GM21447 (cell line): ENCODE results near the gene ETV5.

Source experiments
- ATAC-seq: cut with Tn5 transposase; IDR thresholded peaks from one replicate; pipeline ENCODE4 v1.9.1; 2021; ENCODE audit not compliant: unreplicated experiment

Gene ETV5

GRCh38 chr3:186124592-186124991 is 15.7 kb upstream of the ETV5 start:
- ATAC-seq: no peak

DNA sequence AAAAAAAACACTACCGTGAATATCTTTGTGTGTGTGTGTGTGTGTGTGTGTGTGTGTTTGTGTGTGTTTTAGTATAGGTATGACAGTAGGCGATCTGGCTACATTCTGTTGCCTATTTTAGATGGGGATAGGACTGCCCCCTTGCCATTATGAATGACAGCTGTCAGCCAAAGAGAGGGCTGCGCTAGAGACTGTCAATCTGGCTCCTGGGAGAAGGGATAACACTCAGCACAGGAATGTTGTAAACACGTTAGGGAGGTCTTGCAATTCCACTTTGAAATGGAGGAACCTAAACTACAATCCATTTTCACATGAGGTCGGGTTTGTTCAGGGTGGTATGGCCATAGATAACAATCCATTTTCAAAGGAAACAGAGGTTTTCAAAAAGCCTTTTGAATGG is 14.1 kb upstream of the ETV5 start:
- no peak for ATAC-seq

DNA sequence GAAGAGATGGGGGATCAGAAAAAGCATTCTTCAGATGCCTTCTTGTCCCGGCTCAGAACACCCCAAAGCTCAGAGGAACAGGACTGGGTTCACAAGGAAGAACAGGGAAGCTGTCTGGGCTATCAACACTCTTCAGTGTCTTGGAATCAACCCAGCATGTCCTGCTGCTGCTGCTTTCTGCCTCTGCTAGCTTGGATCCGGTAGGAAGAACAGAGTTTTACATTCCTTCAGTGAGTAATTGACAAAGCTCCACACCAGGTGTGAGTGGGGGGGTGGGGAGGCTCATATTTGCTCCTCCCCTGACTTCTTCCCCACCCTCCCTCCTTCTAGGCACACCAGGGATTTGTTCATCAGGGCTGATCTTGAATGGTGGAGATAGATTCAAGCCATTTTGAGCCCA is 13.1 kb upstream of the ETV5 start:
- no peak for ATAC-seq

- no peak for ATAC-seq
These were observed 12.4 kb upstream of the ETV5 start for GRCh38 chr3:186121278-186121677.

GRCh38 chr3:186119499-186119898 is 10.6 kb upstream of the ETV5 start:
- ATAC-seq: no peak

GRCh38 chr3:186118692-186119091 is 9.8 kb upstream of the ETV5 start:
- ATAC-seq: no peak

DNA sequence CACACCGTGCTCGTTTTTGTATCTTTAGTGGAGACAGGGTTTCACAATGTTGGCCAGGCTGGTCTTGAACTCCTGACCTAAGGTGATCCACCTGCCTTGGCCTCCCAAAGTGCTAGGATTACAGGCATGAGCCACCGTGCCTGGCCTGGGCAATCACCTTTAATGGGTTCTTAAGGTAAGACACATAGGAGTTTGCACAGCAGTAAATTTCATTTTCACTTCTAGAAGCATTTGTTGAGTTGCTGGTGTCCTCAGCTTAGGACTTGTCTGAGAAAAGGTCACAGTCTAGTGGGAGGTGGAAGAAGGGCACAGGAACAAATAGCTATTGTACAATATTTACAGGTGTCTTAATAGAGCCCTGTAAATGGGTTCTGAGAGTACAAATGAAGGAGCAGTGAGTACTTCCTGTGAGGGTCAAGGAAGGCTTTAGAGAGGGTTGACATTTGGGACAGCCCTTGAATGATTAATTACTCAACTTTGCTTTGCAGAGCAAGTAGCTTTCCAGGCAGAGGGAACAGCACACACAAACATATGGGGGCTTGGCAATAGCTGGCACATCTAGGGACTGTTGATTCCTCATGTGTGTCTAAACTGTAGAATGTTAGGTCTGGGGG is 8.7 kb upstream of the ETV5 start:
- no peak for ATAC-seq

GRCh38 chr3:186115239-186115996 is 6.5 kb upstream of the ETV5 start:
- no peak for ATAC-seq

- ATAC-seq: no peak
These were observed 2.4 kb upstream of the ETV5 start for GRCh38 chr3:186110975-186111974.

- ATAC-seq: no peak
These were observed 1.3 kb upstream of the ETV5 start for GRCh38 chr3:186109897-186110803.

GRCh38 chr3:186108106-186108940 is 566 bp downstream of the ETV5 start:
- ATAC-seq: no peak

DNA sequence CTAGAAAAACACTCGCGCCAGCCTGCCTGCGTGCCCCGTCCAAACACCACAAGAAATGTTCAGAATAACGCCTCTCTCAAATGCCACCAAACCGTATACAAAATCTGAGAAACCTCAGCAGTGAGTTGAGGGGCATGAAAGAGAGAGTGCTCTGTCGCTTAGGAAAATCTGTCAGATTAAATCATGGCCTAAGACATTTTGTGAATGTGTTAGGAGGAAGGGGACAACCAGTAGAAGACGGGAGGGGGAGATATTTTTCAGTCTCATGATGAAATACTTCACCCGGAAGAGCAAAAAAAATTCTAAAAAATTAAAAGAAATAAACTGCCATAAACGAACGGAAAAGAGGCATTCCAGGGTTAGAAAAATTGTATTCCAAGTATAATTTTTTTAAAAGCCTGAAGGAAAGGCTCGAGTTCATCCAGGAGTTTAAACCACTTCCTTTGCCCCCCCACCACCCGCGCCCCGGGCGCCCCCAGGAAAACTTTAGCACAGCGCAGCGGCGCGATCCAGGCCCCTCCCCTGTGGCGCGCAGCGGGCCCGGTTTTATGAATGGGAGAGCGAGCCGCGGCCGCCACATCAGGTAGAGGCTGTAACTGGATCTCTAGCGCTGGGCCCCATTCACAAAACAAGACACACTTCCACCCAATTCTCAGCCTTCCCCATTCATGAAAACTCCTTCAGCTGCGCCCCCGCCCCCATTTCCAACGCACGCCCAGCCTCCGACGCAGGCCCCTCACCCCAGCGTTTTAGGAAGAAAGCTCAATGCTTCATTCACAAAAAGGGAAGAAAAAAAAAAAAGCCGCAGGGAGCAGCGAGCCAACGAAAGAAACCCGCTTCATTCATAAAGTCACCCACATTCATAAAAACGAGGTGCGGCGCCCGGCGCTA is 1.4 kb downstream of the ETV5 start:
- ATAC-seq: no peak

DNA sequence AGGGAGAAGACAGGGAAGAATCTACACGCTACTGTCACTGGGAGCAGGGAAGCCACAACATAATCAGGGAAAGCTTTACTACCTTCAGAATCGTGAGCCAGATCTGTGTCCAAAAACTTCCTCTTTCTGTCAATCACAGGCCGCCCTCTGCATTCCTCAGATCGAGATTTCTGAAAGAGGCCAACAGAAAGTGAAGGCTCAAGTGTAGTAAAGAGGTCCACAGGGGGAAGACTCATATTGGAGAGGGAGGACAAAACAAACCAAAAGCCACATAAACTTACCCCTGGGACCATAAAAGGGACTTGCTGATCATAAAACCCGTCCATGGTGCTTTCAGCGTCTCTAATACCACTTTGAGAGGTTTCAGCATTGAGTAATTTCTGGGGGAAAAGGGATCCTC is 3.3 kb downstream of the ETV5 start:
- no peak for ATAC-seq

DNA sequence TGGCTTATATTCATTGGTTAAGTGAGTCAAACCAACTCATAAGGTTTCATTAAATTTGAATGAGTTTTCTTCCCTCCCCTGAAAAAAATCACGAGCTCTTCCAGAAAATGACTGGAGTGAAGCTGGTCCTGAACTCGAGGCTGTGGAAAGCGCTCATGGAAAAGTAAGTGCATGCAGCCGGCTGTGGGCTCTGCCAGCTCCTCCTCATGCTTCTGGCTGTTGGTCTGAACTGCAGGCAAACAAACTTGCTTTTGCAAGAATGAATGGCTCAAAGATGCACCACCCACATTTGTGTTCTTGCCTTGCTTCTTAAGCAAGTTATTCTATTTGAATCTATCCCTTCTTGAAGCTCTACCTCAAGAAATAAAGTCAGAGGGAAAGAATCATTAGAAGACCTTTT is 6.2 kb downstream of the ETV5 start:
- ATAC-seq: no peak

- no peak for ATAC-seq
These were observed 8.5 kb downstream of the ETV5 start for GRCh38 chr3:186100398-186100797.

- no peak for ATAC-seq
These were observed 9.7 kb downstream of the ETV5 start for GRCh38 chr3:186099178-186099577.

- ATAC-seq: no peak
These were observed 10.1 kb downstream of the ETV5 start for GRCh38 chr3:186098740-186099139.

DNA sequence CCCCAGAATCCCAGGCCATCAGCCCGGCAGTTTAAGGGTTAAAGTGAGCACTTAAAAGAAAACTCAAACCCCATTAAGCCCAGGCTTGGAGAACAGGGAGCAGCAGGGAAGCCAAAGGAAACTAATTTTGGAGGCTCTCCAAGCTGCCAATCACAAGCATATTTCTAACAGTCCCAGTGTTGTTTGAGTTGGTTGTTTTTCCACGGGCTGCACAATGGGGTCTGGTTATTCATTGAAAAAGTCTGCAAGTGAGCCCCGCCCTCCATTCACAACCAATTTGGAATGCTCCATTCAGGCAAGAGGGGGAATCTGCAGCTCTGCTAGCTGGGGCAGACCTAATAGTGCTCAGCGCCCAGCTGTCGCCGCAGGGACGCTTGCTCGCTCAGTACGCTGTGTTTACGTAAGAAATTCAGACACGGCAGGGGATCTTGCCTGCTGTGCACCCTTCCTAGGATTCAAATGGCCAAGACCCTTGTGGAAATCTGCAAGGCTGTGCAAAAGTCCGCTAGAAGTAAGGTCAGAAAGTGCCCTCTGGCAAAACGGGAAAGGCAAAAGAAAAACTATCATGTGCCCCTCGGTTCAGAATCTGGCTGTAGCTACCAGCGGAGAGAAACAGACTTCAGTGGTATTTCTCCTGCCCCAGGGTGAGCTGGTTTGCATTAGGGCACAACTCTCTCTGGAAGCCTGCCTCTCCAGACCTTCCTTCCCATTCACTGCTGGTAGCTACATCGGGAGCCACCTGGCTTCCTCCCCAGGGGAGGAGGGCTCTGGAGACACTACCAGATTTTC is 11.0 kb downstream of the ETV5 start:
- ATAC-seq: no peak
